ENCODE data around the gene LPCAT1.

Gene LPCAT1

DNA sequence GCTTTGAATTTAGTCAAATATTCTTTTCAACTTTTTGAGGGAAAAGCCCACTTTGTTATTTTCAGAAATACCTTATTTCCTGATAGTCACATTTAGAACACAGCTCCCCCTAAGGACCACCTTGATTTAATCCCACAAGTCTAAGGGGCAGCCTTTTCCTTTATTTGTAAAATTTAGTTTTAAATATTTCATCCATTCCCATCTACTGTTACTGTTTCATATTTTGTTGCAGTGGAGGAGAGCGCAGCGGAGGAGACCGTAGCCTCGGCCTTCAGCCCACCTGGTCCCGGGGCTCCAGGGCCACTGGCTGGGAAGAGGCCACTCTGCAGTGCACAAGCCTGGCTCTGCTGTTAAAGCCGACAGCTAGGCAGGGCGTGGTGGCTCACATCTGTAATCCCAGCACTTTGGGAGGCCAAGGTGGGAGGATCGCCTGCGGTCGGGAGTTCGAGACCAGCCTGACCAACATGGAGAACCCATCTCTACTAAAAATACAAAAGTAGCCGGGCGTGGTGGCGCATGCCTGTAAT is 19.6 kb downstream of the LPCAT1 start:
- Histone ChIP-seq H2BK15ac (replicated peaks; ENCODE audit: low read depth) (no peak overlapping the region), H3K27ac (ENCODE audit: low read depth, low read length) (no peak overlapping the region), H3K79me1 (ENCODE audit: low read length) (peaks cover 20% of the 10 kb centered on the region), H3K56ac (ENCODE audit: low read length) (peak overlapping the region; percentile 25), H3K18ac (ENCODE audit: low read length) (no peak overlapping the region), H3K27me3 (ENCODE audit: insufficient read depth, low read length, poor library complexity) (no peaks in the 10 kb centered on the region), H2BK120ac (ENCODE audit: low read depth, low read length) (no peak overlapping the region), H3K4me1 (ENCODE audit: control insufficient read depth, low read depth, low read length) (peaks cover 4% of the 10 kb centered on the region), H3K4me2 (ENCODE audit: low read length) (no peak overlapping the region), H3K4me3 (ENCODE audit: low read length) (no peak overlapping the region), H4K8ac (ENCODE audit: low read depth, low read length) (no peak overlapping the region), H3K79me2 (ENCODE audit: control insufficient read depth, insufficient read depth, low read length) (peaks cover 77% of the 10 kb centered on the region), H3K4ac (ENCODE audit: low read depth, low read length) (no peak overlapping the region), H3K36me3 (ENCODE audit: control insufficient read depth, insufficient read depth, low read length) (peaks cover 2% of the 10 kb centered on the region), H2AK5ac (ENCODE audit: low read length) (no peak overlapping the region), H4K5ac (ENCODE audit: low read length) (no peak overlapping the region), H3K23ac (ENCODE audit: low read length) (no peak overlapping the region), H3K9ac (ENCODE audit: low read length) (no peak overlapping the region), H2BK5ac (ENCODE audit: low read length) (no peak overlapping the region)
- no peak for DNase-seq
- WGBS (ENCODE audit: extremely low coverage, insufficient coverage, low lambda C conversion rate), result no CpG with 5 or more reads among the region's 14 CpGs

DNA sequence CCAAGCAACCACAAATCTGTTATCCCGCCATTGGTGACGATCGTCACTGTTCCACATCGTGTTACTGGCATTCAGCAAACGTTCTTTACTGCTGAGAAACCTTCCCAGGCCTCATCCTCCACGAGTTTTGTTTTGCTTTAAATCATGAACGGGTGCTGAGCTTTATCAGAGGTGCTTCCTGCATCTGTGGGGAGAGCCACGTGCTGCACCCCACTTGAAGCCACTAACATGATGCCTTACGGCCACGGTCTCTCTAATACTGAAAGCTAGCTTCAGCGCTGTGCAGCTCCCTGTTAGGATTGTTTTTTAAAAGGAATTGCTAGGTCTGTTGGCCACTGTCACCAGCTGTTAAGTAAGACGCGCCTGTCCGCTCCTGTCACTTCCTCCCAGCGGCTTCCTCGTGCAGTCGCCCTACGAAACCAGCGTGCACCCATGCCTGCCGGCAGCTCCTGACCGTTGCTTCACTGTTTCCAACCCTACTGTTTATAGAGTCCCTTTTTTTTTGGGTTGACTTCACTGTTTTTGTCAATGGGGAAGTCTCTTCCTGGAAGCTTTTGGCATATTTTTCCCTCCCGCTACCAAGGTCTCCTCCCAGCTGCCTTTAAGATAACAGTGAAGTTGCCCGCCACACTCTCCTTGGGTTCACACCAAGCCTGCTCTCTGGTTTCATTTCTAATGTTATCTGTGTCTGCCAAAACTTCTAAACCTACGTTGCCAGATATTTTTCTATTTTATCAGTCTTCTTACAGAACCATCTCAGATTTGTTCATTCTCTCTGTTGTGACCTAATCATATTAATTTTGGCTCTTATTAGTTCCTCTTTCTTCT is 20.3 kb downstream of the LPCAT1 start:
- Histone ChIP-seq H3K18ac (ENCODE audit: low read length) (no peak overlapping the region), H3K23ac (ENCODE audit: low read length) (no peak overlapping the region), H3K79me2 (ENCODE audit: control insufficient read depth, insufficient read depth, low read length) (peaks cover 76% of the 10 kb centered on the region), H3K27me3 (ENCODE audit: insufficient read depth, low read length, poor library complexity) (no peaks in the 10 kb centered on the region), H3K4me2 (ENCODE audit: low read length) (no peak overlapping the region), H3K4me1 (ENCODE audit: control insufficient read depth, low read depth, low read length) (peaks cover 4% of the 10 kb centered on the region), H3K9ac (ENCODE audit: low read length) (no peak overlapping the region), H4K8ac (ENCODE audit: low read depth, low read length) (no peak overlapping the region), H2AK5ac (ENCODE audit: low read length) (no peak overlapping the region), H3K4me3 (ENCODE audit: low read length) (no peak overlapping the region), H3K79me1 (ENCODE audit: low read length) (peaks cover 26% of the 10 kb centered on the region), H3K36me3 (ENCODE audit: control insufficient read depth, insufficient read depth, low read length) (peaks cover 2% of the 10 kb centered on the region), H3K27ac (ENCODE audit: low read depth, low read length) (no peak overlapping the region), H3K4ac (ENCODE audit: low read depth, low read length) (no peak overlapping the region), H3K56ac (ENCODE audit: low read length) (no peak overlapping the region), H2BK5ac (ENCODE audit: low read length) (no peak overlapping the region), H2BK120ac (ENCODE audit: low read depth, low read length) (no peak overlapping the region), H4K5ac (ENCODE audit: low read length) (no peak overlapping the region), H2BK15ac (replicated peaks; ENCODE audit: low read depth) (no peak overlapping the region)
- DNase-seq, result no peak
- WGBS (ENCODE audit: extremely low coverage, insufficient coverage, low lambda C conversion rate), result no CpG with 5 or more reads among the region's 24 CpGs

- Histone ChIP-seq H3K56ac (ENCODE audit: low read length) (no peak overlapping the region), H2BK15ac (replicated peaks; ENCODE audit: low read depth) (no peak overlapping the region), H2BK5ac (ENCODE audit: low read length) (no peak overlapping the region), H3K36me3 (ENCODE audit: control insufficient read depth, insufficient read depth, low read length) (peaks cover 3% of the 10 kb centered on the region), H4K5ac (ENCODE audit: low read length) (no peak overlapping the region), H3K9ac (ENCODE audit: low read length) (no peak overlapping the region), H2BK120ac (ENCODE audit: low read depth, low read length) (no peak overlapping the region), H3K4me1 (ENCODE audit: control insufficient read depth, low read depth, low read length) (peaks cover 4% of the 10 kb centered on the region), H3K4me2 (ENCODE audit: low read length) (no peak overlapping the region), H3K27ac (ENCODE audit: low read depth, low read length) (no peak overlapping the region), H3K23ac (ENCODE audit: low read length) (no peak overlapping the region), H3K4ac (ENCODE audit: low read depth, low read length) (no peak overlapping the region), H3K18ac (ENCODE audit: low read length) (no peak overlapping the region), H3K4me3 (ENCODE audit: low read length) (no peak overlapping the region), H2AK5ac (ENCODE audit: low read length) (no peak overlapping the region), H3K27me3 (ENCODE audit: insufficient read depth, low read length, poor library complexity) (no peaks in the 10 kb centered on the region), H3K79me2 (ENCODE audit: control insufficient read depth, insufficient read depth, low read length) (peaks cover 74% of the 10 kb centered on the region), H4K8ac (ENCODE audit: low read depth, low read length) (no peak overlapping the region), H3K79me1 (ENCODE audit: low read length) (peaks cover 29% of the 10 kb centered on the region)
- WGBS (ENCODE audit: extremely low coverage, insufficient coverage, low lambda C conversion rate), result no CpG with 5 or more reads among the region's 10 CpGs
- no peak for DNase-seq
These were observed 21.0 kb downstream of the LPCAT1 start for GRCh38 chr5:1502737-1503120.

GRCh38 chr5:1502046-1502736 is 21.6 kb downstream of the LPCAT1 start:
- WGBS (ENCODE audit: extremely low coverage, insufficient coverage, low lambda C conversion rate), result no CpG with 5 or more reads among the region's 23 CpGs
- no peak overlapping the region for H3K4ac ChIP-seq (ENCODE audit: low read depth, low read length)
- no peak overlapping the region for H2BK120ac ChIP-seq (ENCODE audit: low read depth, low read length)
- H3K27me3 ChIP-seq (ENCODE audit: insufficient read depth, low read length, poor library complexity), result no peaks in the 10 kb centered on the region
- no peak overlapping the region for H4K5ac ChIP-seq (ENCODE audit: low read length)
- H3K9ac ChIP-seq (ENCODE audit: low read length), result no peak overlapping the region
- no peak overlapping the region for H3K27ac ChIP-seq (ENCODE audit: low read depth, low read length)
- DNase-seq, result peak; percentile 63
- H2AK5ac ChIP-seq (ENCODE audit: low read length), result no peak overlapping the region
- H2BK15ac ChIP-seq (replicated peaks; ENCODE audit: low read depth), result no peak overlapping the region
- H2BK5ac ChIP-seq (ENCODE audit: low read length), result no peak overlapping the region
- peaks cover 4% of the 10 kb centered on the region for H3K4me1 ChIP-seq (ENCODE audit: control insufficient read depth, low read depth, low read length)
- no peak overlapping the region for H3K56ac ChIP-seq (ENCODE audit: low read length)
- no peak overlapping the region for H3K4me3 ChIP-seq (ENCODE audit: low read length)
- H3K18ac ChIP-seq (ENCODE audit: low read length), result no peak overlapping the region
- no peak overlapping the region for H4K8ac ChIP-seq (ENCODE audit: low read depth, low read length)
- no peak overlapping the region for H3K4me2 ChIP-seq (ENCODE audit: low read length)
- peaks cover 3% of the 10 kb centered on the region for H3K36me3 ChIP-seq (ENCODE audit: control insufficient read depth, insufficient read depth, low read length)
- H3K23ac ChIP-seq (ENCODE audit: low read length), result no peak overlapping the region
- H3K79me1 ChIP-seq (ENCODE audit: low read length), result peaks cover 31% of the 10 kb centered on the region
- H3K79me2 ChIP-seq (ENCODE audit: control insufficient read depth, insufficient read depth, low read length), result peaks cover 70% of the 10 kb centered on the region

DNA sequence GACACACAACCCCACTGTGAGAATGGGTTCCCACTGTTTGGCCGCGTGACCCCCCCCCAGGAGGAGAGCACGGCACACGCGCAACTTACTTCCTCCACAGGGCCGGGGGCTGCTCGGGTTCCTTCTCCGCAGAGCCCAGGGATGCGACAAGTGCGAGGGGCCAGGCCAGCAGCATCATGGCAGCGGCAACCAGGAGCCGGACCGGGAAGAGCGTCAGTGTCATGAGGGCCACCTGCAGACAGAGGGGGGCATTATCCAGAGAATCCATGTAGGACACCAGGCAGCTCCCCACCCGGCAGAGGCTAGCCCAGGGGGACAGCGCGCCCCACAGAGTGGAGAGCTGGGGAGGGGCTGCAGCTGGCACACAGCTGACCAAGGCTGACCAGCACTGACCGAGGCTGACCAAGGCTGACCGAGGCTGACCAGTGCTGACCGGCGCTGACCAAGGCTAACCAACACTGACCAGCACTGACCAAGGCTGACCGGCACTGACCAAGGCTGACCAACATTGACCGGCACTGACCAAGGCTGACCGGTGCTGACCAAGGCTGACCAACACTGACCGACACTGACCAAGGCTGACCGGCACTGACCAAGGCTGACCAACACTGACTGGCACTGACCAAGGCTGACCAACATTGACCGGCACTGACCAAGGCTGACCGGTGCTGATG is 22.3 kb downstream of the LPCAT1 start:
- H3K4ac ChIP-seq (ENCODE audit: low read depth, low read length), result no peak overlapping the region
- H4K5ac ChIP-seq (ENCODE audit: low read length), result no peak overlapping the region
- no peak overlapping the region for H3K23ac ChIP-seq (ENCODE audit: low read length)
- peaks cover 32% of the 10 kb centered on the region for H3K79me1 ChIP-seq (ENCODE audit: low read length)
- peaks cover 4% of the 10 kb centered on the region for H3K4me1 ChIP-seq (ENCODE audit: control insufficient read depth, low read depth, low read length)
- H3K4me3 ChIP-seq (ENCODE audit: low read length), result no peak overlapping the region
- H3K4me2 ChIP-seq (ENCODE audit: low read length), result no peak overlapping the region
- H3K79me2 ChIP-seq (ENCODE audit: control insufficient read depth, insufficient read depth, low read length), result peaks cover 65% of the 10 kb centered on the region
- WGBS (ENCODE audit: extremely low coverage, insufficient coverage, low lambda C conversion rate), result no CpG with 5 or more reads among the region's 28 CpGs
- H3K18ac ChIP-seq (ENCODE audit: low read length), result no peak overlapping the region
- H2AK5ac ChIP-seq (ENCODE audit: low read length), result no peak overlapping the region
- peaks cover 3% of the 10 kb centered on the region for H3K36me3 ChIP-seq (ENCODE audit: control insufficient read depth, insufficient read depth, low read length)
- no peak overlapping the region for H3K9ac ChIP-seq (ENCODE audit: low read length)
- H3K27ac ChIP-seq (ENCODE audit: low read depth, low read length), result no peak overlapping the region
- H3K56ac ChIP-seq (ENCODE audit: low read length), result no peak overlapping the region
- no peak overlapping the region for H2BK5ac ChIP-seq (ENCODE audit: low read length)
- H4K8ac ChIP-seq (ENCODE audit: low read depth, low read length), result no peak overlapping the region
- no peak for DNase-seq
- no peak overlapping the region for H2BK120ac ChIP-seq (ENCODE audit: low read depth, low read length)
- H3K27me3 ChIP-seq (ENCODE audit: insufficient read depth, low read length, poor library complexity), result no peaks in the 10 kb centered on the region
- no peak overlapping the region for H2BK15ac ChIP-seq (replicated peaks; ENCODE audit: low read depth)

All from mesendoderm (in vitro differentiated cells).